Measurements from ENCODE around the gene RSF1. TPM values are rescaled to one million over a fixed set of nuclear protein-coding genes. Genes with fewer than 3 reads are reported as not detected.

RSF1 gene
- polyA plus RNA-seq, 3 donors from 2014 or later: 16.4 to 50.2 (median 37.0) TPM

- H3K9me3 Mint-ChIP-seq: peaks cover 0 to 4% (median 2%) of the 10 kb centered on the region in 6 donors
- H3K36me3 Mint-ChIP-seq: peaks cover 11 to 23% (median 17%) of the 10 kb centered on the region in 3 donors
- no peak overlapping the region for H3K4me3 Mint-ChIP-seq
- no peak for DNase-seq
- H3K4me1 Mint-ChIP-seq: peaks cover 3 to 13% of the 10 kb centered on the region in 2 donors
- no peak overlapping the region for H3K27ac Mint-ChIP-seq
- no peaks in the 10 kb centered on the region for H3K27me3 Mint-ChIP-seq (ENCODE audit: low read depth in 3 of 3)
Observed at GRCh38 chr11:77725433-77725832, 95.1 kb downstream of the RSF1 start.

GRCh38 chr11:77724636-77725035, 95.9 kb downstream of the RSF1 start:
- Mint-ChIP-seq H3K27ac (peak overlapping the region in 1 of 6 donors; percentile 57), H3K36me3 (peaks cover 11 to 19% (median 14%) of the 10 kb centered on the region in 3 donors), H3K4me3 (no peak overlapping the region), H3K4me1 (peaks cover 3 to 12% of the 10 kb centered on the region in 2 donors), H3K27me3 (ENCODE audit: low read depth in 3 of 3) (no peaks in the 10 kb centered on the region), H3K9me3 (no peaks in the 10 kb centered on the region)
- DNase-seq: no peak

GRCh38 chr11:77723024-77723423, 97.5 kb downstream of the RSF1 start:
- Mint-ChIP-seq H3K27ac (no peak overlapping the region), H3K4me1 (peaks cover 3 to 20% of the 10 kb centered on the region in 2 donors), H3K9me3 (no peaks in the 10 kb centered on the region), H3K4me3 (no peak overlapping the region), H3K27me3 (ENCODE audit: low read depth in 3 of 3) (no peaks in the 10 kb centered on the region), H3K36me3 (peaks cover 18 to 28% (median 19%) of the 10 kb centered on the region in 3 donors)
- no peak for DNase-seq

- Mint-ChIP-seq H3K4me3 (no peak overlapping the region), H3K4me1 (peaks cover 23 to 45% of the 10 kb centered on the region in 2 donors), H3K36me3 (peaks cover 0 to 14% (median 9%) of the 10 kb centered on the region in 3 donors), H3K27me3 (ENCODE audit: low read depth in 3 of 3) (peaks cover 0 to 5% (median 0%) of the 10 kb centered on the region in 3 donors), H3K9me3 (no peaks in the 10 kb centered on the region), H3K27ac (peak overlapping the region in 1 of 6 donors; percentile 4)
- no peak for DNase-seq
Observed at GRCh38 chr11:77710358-77710757, 110.2 kb downstream of the RSF1 start.

- no peaks in the 10 kb centered on the region for H3K9me3 Mint-ChIP-seq
- peaks cover 28 to 46% of the 10 kb centered on the region in 2 donors for H3K4me1 Mint-ChIP-seq
- H3K4me3 Mint-ChIP-seq: peak overlapping the region in 3 of 5 donors; percentile 8 to 48 (median 20)
- peak overlapping the region; percentile 14 to 66 (median 52) for H3K27ac Mint-ChIP-seq
- no peak for DNase-seq
- H3K27me3 Mint-ChIP-seq (ENCODE audit: low read depth in 3 of 3): peaks cover 0 to 2% (median 2%) of the 10 kb centered on the region in 3 donors
- peaks cover 12 to 20% (median 18%) of the 10 kb centered on the region in 3 donors for H3K36me3 Mint-ChIP-seq
Observed at GRCh38 chr11:77705876-77706579, 114.5 kb downstream of the RSF1 start.

- H3K36me3 Mint-ChIP-seq: peaks cover 16 to 25% (median 22%) of the 10 kb centered on the region in 3 donors
- H3K27me3 Mint-ChIP-seq (ENCODE audit: low read depth in 3 of 3): peaks cover 0 to 2% (median 2%) of the 10 kb centered on the region in 3 donors
- DNase-seq: peak; percentile 6 to 18 (median 10)
- peak overlapping the region; percentile 35 to 84 (median 79) for H3K27ac Mint-ChIP-seq
- peak overlapping the region in 4 of 5 donors; percentile 8 to 59 (median 43) for H3K4me3 Mint-ChIP-seq
- H3K9me3 Mint-ChIP-seq: no peaks in the 10 kb centered on the region
- H3K4me1 Mint-ChIP-seq: peaks cover 27 to 46% of the 10 kb centered on the region in 2 donors
Observed at GRCh38 chr11:77705195-77705875, 115.2 kb downstream of the RSF1 start.

GRCh38 chr11:77704029-77704428, 116.5 kb downstream of the RSF1 start:
- Mint-ChIP-seq H3K9me3 (no peaks in the 10 kb centered on the region), H3K4me1 (peaks cover 27 to 46% of the 10 kb centered on the region in 2 donors), H3K27ac (no peak overlapping the region), H3K4me3 (no peak overlapping the region), H3K27me3 (ENCODE audit: low read depth in 3 of 3) (peaks cover 0 to 2% (median 2%) of the 10 kb centered on the region in 3 donors), H3K36me3 (peaks cover 16 to 25% (median 22%) of the 10 kb centered on the region in 3 donors)
- no peak for DNase-seq

GRCh38 chr11:77699425-77699824, 121.1 kb downstream of the RSF1 start:
- Mint-ChIP-seq H3K36me3 (peaks cover 32 to 33% (median 33%) of the 10 kb centered on the region in 3 donors), H3K4me3 (no peak overlapping the region)

GRCh38 chr11:77698896-77699295, 121.6 kb downstream of the RSF1 start:
- Mint-ChIP-seq H3K27me3 (ENCODE audit: low read depth in 3 of 3) (peaks cover 0 to 2% (median 2%) of the 10 kb centered on the region in 3 donors), H3K36me3 (peaks cover 30 to 32% (median 31%) of the 10 kb centered on the region in 3 donors), H3K9me3 (no peaks in the 10 kb centered on the region), H3K27ac (no peak overlapping the region), H3K4me3 (no peak overlapping the region), H3K4me1 (no peaks in the 10 kb centered on the region)
- DNase-seq: no peak

More at GRCh38 chr11:77699425-77699824, 121.1 kb downstream of the RSF1 start:
- no peak overlapping the region for H3K27ac Mint-ChIP-seq
- DNase-seq: no peak
- H3K27me3 Mint-ChIP-seq (ENCODE audit: low read depth in 3 of 3): peaks cover 0 to 2% (median 2%) of the 10 kb centered on the region in 3 donors
- H3K9me3 Mint-ChIP-seq: no peaks in the 10 kb centered on the region
- peaks cover 0 to 1% of the 10 kb centered on the region in 2 donors for H3K4me1 Mint-ChIP-seq

- H3K4me1 Mint-ChIP-seq: no peaks in the 10 kb centered on the region
- DNase-seq: no peak
- H3K9me3 Mint-ChIP-seq: no peaks in the 10 kb centered on the region
- H3K27me3 Mint-ChIP-seq (ENCODE audit: low read depth in 3 of 3): peaks cover 0 to 2% (median 2%) of the 10 kb centered on the region in 3 donors
- H3K4me3 Mint-ChIP-seq: no peak overlapping the region
- H3K36me3 Mint-ChIP-seq: peaks cover 29 to 36% (median 35%) of the 10 kb centered on the region in 3 donors
- peak overlapping the region in 1 of 6 donors; percentile 24 for H3K27ac Mint-ChIP-seq
Observed at GRCh38 chr11:77697865-77698264, 122.7 kb downstream of the RSF1 start.

GRCh38 chr11:77695417-77695816, 125.1 kb downstream of the RSF1 start:
- Mint-ChIP-seq H3K4me3 (no peak overlapping the region), H3K9me3 (no peaks in the 10 kb centered on the region), H3K27me3 (ENCODE audit: low read depth in 3 of 3) (peaks cover 0 to 2% (median 0%) of the 10 kb centered on the region in 3 donors), H3K27ac (no peak overlapping the region), H3K36me3 (peaks cover 20 to 33% (median 27%) of the 10 kb centered on the region in 3 donors), H3K4me1 (no peaks in the 10 kb centered on the region)
- DNase-seq: no peak

GRCh38 chr11:77690649-77691048, 129.9 kb downstream of the RSF1 start:
- no peak for DNase-seq
- Mint-ChIP-seq H3K27ac (peak overlapping the region in 1 of 6 donors; percentile 57), H3K36me3 (peaks cover 16 to 34% (median 18%) of the 10 kb centered on the region in 3 donors)

GRCh38 chr11:77687088-77687487, 133.4 kb downstream of the RSF1 start:
- Mint-ChIP-seq H3K27ac (peak overlapping the region in 1 of 6 donors; percentile 53), H3K9me3 (no peaks in the 10 kb centered on the region), H3K27me3 (ENCODE audit: low read depth in 3 of 3) (peaks cover 0 to 4% (median 2%) of the 10 kb centered on the region in 3 donors), H3K4me3 (no peak overlapping the region), H3K4me1 (no peaks in the 10 kb centered on the region), H3K36me3 (peaks cover 22 to 37% (median 27%) of the 10 kb centered on the region in 3 donors)
- DNase-seq: no peak

More at GRCh38 chr11:77690649-77691048, 129.9 kb downstream of the RSF1 start:
- Mint-ChIP-seq H3K27me3 (ENCODE audit: low read depth in 3 of 3) (peaks cover 0 to 2% (median 2%) of the 10 kb centered on the region in 3 donors), H3K4me1 (no peaks in the 10 kb centered on the region), H3K9me3 (no peaks in the 10 kb centered on the region), H3K4me3 (no peak overlapping the region)

GRCh38 chr11:77677138-77677537, 143.4 kb downstream of the RSF1 start:
- H3K4me1 Mint-ChIP-seq: no peaks in the 10 kb centered on the region
- DNase-seq: no peak
- H3K4me3 Mint-ChIP-seq: no peak overlapping the region
- peak overlapping the region in 1 of 6 donors; percentile 2 for H3K27ac Mint-ChIP-seq
- H3K9me3 Mint-ChIP-seq: no peaks in the 10 kb centered on the region
- peaks cover 43 to 68% (median 44%) of the 10 kb centered on the region in 3 donors for H3K36me3 Mint-ChIP-seq
- H3K27me3 Mint-ChIP-seq (ENCODE audit: low read depth in 3 of 3): no peaks in the 10 kb centered on the region

Data from immature natural killer cell (primary cell).